Myocyte (in vitro differentiated cells): ENCODE data around the gene FES. TPM values are rescaled to one million over a fixed set of nuclear protein-coding genes. Genes with fewer than 3 reads are reported as not detected.
"Not testable (repeated sequence)": the region's sequence is repeated elsewhere in the genome, so short reads cannot be mapped to it uniquely, and the experiment has no call there.

Experiments
- DNase-seq: peaks from one replicate; pipeline ENCODE4 v3.0.0-alpha.2; 2012; ENCODE audit warnings: low read depth
- total RNA-seq: library from RNA; depleted of rRNA; stranded (reverse); fragments of >200 nt; gene quantifications from 2 replicates; pipeline ENCODE4 v1.2.3, GENCODE V29; 2014

FES gene
- total RNA-seq, 1 donor from 2014 or later: 0.43 TPM

DNA sequence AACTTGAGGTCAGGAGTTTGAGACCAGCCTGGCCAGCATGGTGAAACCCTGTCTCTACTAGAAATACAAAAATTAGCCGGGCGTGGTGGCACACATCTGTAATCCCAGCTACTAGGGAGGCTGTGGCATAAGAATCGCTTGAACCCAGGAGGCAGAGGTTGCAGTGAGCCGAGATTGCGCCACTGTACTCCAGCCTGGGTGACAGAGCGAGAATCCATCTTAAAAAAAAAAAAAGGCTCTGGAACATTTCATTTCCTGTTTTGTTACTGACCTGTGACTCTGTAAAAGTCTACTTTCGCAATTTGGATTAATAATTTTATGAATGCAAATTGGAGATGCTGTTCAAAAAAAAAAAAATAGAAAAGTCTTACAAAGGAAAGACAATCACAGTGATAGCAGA, 43.8 kb downstream of the FES start:
- not testable (repeated sequence) for DNase-seq

DNA sequence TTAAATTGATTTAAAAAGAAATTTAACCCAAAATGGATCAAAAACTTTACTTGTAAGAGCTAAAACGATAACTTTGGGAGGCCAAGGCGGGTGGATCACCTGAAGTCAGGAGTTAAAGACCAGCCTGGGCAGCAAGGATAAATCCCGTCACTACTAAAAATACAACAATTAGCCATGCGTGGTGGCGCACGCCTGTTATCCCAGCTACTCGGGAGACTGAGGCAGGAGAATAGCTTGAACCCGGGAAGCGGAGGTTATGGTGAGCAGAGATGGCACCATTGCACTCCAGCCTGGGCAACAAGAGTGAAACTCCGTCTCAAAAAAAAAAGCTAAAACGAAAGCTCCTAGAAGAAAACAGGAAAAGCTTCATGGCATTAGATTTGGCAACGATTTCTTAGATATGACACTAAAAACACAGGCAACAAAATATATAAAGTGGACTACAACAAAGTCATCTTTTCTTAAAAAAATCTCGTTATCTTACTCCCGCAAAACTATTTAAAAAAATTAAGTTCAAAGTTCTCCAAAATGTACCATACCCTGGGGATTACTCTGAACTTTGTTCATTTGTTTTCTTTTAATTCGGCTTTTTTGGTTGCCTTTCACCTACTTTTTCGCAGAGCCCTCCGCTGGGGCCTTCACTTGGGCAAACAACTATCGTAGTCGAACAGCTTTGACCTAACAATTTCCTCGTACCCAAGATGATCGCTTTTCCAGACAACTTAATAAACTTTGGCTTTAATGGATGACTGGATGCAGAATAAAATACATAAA, 45.1 kb downstream of the FES start:
- no peak for DNase-seq

DNA sequence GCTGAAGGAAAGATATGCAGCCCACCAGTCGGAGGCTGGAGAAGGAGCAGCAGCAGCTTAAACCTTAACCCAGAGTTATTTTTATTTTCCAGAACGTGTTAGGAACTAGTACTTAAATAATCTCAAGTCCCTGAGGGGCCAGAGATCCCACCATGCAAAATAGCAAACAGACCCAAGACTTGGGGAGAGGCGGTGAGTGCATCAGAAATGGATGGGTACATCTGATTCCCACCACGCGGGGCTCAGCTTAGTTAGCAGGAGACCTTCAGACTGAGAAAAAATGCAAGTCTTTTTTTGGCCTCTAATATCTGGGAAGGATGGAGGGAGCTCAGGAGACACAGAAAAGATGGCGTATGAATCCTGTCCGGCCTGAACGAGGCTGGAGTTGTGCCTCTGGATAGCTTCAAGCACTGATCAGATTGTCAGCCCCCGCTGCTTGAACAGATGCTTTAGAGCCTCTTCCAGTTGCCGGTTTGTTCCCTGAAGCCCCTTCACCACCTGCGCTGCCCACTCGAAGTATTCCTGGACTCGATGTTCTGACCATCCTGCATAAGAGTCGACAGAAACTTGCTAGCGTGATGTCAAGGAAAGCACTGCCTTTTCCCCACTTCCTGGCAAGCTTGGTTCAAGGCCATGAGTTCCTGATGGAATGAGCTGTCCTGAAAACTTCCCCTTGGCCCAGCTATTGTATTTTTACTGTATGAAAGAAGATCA, 46.7 kb downstream of the FES start:
- no peak for DNase-seq

DNA sequence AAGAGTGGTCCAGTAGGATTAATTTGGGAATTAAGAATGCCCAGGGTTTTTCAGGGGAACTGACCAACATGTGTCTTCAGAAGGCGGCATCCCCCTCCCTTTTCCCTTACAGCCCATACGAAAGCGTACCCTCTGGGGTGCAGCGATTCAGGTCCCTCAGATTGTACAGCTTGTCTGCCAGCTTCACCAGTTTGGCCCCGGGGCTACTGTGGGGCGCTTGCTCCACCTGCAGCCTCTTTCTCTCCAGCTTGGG, 47.2 kb downstream of the FES start:
- no peak for DNase-seq

DNA sequence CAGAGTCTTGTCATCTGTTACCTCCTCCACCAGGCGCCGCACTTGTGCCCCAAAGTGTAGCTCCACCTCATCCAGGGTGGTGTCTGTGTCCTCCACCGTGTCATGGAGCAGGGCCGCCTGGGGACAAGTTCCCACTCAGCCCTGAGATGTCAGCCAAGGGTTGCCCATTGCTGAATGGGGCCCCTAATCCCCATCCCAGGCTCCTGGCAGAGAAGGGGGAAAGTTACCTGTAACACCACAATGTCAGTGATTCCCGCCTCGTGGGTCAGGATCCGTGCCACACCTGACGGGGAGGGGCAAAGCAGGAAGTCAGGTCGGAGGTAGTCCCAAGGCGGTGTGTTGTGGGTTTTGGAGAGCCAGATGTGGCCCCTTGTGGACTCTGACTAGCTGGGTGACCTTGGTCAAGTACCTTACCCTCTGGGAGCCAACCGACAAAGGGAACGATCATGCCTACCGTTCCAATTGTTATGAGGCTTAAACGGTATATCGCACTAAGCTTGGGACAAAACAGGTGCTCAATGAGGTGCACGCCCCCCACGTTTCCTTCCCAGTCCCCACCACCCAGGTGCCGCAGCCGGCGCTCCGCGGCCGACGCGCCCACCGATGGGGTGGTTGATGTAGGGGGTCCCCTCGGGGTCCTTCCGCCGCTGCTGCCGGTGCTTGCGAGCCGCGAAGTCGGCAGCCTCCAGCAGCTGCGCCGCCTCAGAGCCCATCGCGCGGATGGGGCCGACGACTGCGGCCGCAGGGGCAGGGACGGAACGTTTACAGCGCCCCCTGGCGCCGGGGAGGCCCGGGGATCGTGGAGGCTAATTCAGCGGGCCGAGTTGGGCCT, 47.7 kb downstream of the FES start, which contains the start of gene HDDC3:
Gene HDDC3 (minus strand): TSS at position 722 of the 832 bp plus-strand sequence. CDS start 9 bp downstream, at position 713.
- DNase-seq: peak; percentile 92

DNA sequence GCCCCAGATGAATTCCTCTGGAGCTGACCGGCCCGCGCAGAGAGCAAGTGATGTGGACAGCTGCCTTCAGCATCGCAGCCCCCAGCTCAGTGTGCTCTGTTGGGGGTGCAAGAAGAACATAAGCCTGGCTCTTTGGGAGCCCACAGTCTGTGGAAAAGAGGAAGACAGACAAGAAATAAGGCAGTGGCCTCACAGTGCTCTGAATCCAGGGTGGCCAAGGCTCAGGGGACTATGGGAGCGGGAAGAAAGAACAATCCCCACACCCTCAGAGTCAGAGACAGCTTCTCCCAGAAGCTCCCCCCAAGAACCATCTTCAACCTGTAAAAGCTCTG, 48.3 kb downstream of the FES start:
- DNase-seq: no peak

DNA sequence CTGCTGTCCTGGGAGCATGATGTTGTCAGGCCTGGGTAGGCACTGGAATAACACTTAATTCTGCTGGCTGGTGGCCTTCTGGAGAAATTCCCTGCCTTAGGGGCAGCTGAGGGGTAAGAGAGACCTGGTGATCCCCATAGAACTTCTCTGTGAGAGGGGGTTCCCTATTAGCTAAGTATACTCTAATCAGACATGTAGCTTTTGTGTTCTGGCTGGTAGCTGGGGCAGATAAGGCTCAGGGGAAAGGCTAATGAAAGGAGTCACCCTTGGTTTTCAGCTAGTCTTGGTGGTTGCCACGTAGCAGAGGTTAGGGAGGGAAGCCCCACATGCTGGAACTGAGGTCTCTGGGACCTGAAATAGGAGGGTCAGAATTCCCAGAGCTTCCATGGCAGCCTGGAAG, 49.0 kb downstream of the FES start:
- no peak for DNase-seq

DNA sequence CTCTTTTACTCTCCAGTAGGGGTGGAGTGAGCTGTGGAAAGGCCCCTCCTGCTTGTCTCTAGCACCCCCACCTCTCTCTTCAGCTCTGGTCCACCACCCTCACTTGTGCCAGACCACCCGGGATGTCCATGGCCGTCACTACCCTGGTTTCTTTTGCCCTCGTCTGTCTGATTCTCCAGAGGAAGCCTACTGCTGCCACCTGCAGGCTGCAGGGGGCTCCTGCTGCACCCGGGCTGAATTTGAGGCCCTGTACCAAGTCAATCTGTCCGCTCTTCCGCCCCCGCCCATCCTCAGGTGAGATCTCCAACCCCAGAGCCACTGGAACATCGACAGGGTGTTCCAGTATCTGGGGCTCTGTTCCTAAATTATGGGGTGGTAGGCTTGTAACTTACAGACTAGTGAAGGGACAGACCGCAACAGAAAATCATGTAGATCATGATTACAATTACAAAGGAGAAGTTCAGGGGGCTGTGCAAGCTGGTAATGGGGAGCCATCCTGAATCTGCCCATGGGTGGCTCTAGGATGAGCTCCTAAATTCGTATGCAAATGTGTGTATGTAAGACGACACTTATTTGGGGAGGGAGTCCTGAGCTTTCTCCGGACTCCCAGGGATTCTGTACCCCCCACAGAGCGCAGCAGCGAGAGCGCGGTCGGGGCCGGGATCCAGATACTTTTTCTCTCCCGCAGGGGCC, 50.1 kb downstream of the FES start:
- DNase-seq: peak; percentile 87

DNA sequence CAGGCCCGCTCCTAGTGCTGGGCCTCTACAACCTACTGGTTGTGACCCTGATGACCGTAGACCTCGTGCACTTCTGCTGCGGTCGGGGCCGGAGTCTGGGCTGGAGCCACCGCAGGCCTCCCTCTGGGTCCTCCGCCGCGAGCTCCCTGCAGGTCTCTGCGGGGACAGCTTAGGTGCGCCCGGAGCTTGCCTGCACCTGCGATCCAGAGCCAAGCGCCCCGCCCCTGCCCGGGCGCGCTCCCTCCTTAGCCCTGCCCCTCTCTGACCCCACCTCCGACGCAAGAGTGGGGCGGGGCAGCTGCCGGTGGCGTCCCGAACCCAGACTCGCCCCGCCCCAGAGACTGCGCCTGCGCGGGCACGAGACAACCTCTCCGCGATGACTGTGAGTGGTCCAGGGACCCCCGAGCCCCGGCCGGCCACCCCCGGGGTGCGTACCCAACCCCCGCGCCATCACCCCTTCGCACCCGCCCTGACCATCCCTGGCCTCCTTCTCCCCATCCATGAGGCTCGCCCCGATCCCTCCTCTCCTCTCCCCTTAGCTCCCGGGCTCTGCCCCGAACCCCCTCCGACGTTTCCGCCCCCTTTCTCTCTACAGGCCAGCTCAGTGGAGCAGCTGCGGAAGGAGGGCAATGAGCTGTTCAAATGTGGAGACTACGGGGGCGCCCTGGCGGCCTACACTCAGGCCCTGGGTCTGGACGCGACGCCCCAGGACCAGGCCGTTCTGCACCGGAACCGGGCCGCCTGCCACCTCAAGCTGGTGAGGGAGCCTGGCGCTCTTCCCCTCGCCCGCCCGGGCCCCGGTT, 50.8 kb downstream of the FES start, which contains the start of gene UNC45A:
Gene UNC45A (plus strand): TSS at position 337 of the 803 bp plus-strand sequence. CDS start 40 bp downstream, at position 377.
- DNase-seq: peak; percentile 89

DNA sequence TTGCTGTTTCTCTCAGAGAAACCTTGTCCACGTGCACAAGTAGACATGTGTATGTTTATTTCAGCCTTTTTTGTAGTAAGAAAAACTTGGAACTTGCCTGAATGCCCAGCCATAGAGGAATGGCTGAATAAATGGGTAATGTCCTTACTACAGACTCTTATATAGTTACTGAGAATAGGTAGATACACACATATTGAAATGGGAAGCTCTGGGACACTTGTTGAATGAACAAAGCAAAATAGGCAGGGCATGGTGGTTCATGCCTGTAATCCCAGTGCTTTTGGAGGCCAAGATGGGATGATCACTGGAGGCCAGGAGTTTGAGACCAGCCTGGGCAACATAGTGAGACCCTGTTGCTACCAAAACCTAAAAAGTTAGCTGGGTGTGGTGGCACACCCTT, 52.5 kb downstream of the FES start:
- DNase-seq: no peak

DNA sequence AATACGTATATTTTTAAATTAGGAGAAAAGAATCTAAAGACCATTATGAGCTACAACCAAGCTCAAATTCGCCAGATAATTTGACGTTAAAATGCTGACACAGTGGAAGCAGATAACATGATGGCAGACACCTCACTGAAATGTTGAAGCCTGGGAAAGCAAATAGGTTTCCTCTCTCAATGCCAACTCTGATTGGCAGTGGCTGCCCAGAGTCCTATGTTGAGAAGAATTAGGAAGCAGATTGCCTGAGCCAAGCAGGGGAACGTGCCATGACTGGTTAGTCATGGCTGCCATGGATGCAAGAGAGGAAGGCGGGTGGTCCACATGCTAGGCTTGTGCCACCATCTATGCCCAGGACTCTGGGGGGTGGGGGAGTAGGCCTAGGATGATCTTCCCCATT, 54.0 kb downstream of the FES start:
- DNase-seq: no peak

DNA sequence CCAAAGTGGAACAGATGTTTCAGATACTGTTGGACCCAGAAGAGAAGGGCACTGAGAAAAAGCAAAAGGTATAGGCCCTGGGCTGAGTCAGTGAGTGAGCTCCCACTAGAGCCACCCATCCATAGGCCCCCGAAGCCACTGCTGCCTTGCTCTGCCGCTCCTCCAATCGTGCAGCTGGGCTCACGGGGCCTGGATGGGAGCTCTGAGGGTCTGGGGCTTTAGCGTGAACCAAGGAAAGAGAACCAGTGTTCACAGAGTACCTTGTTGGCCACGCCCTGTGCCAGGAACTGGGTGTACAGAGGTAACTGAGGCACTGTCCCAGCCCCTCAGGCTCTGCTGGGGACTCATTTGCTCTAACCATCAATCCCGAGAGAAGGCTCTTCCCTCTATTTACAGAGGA, 55.5 kb downstream of the FES start:
- no peak for DNase-seq

DNA sequence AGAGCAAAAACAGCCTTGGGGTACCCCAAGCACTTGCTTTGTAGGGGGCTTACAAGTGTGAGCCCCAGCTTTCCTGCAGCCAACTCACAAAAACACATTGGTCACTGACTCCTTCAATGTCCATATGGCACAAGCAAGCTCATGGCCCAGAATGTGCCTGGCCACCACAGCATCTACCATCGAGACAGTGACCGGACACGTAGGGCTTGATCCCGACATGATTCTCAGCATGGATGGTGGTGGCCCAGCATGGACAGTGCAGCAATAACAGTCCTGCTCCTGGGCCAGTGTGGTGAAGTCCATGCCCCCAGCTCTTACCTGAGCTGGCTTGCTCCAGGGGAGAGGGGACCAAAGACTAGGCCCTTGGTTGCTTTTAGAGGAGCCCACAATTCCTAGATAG, 56.7 kb downstream of the FES start:
- DNase-seq: no peak

DNA sequence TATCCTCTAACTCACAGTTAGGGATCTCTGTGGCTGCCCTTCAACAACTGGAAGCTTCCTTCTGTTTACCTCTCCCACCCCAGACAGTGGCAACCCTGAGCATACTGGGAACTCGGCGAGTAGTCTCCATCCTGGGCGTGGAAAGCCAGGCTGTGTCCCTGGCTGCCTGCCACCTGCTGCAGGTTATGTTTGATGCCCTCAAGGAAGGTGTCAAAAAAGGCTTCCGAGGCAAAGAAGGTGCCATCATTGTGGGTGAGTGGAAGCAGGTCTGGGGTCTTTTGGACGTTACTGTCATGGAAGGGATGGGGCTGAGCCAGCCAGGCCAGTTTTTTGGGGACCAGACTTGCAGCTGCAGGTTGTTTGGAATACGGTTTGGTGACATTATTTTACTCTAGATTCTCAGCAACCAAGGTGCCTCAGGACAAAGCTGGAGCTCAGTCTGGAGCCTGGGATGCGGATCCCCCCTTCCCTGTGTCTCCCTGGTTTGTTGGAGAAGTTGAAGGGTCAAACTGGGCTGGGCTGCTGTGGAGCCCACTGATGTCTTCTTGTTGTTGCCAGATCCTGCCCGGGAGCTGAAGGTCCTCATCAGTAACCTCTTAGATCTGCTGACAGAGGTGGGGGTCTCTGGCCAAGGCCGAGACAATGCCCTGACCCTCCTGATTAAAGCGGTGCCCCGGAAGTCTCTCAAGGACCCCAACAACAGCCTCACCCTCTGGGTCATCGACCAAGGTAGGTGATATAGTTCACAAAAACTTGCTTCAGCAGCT, 58.2 kb downstream of the FES start:
- no peak for DNase-seq

DNA sequence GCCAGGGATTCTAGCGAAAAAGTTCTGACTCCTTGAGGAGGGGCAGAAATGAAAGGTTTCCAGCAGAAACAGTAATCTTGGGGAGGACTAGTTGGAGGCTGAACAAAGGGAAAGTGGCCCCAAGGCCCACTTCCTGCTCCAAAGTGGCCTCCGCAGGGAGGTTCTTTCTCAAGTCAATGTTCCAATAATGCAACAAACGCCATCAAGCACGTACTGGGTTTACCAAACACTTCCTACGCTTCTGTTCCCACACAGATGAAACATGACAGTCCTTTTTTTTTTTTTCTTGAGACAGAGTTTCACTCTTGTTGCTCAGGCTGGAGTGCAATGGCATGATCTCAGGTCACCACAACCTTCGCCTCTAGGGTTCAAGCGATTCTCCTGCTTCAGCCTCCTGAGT, 60.8 kb downstream of the FES start:
- DNase-seq: no peak

Other genes with a start within 250 kb of the FES start
- 0.67 and 2.0 TPM in 2 replicates for gene BLM, start 167.2 kb upstream of the FES start, total RNA-seq
- 38.5 and 42.1 TPM in 2 replicates for gene FURIN, start 15.9 kb upstream of the FES start, total RNA-seq
- gene MAN2A2, start 18.8 kb downstream of the FES start, total RNA-seq: 16.8 and 25.9 TPM in 2 replicates
- gene HDDC3, start 48.0 kb downstream of the FES start, total RNA-seq: 8.9 and 11.5 TPM in 2 replicates
- gene UNC45A, start 50.8 kb downstream of the FES start, total RNA-seq: 30.9 and 37.8 TPM in 2 replicates
- gene RCCD1, start 70.4 kb downstream of the FES start, total RNA-seq: 7.4 and 7.8 TPM in 2 replicates
- gene PRC1, start 110.0 kb downstream of the FES start, total RNA-seq: 8.9 and 14.8 TPM in 2 replicates
- 8.3 and 13.4 TPM in 2 replicates for gene VPS33B, start 138.1 kb downstream of the FES start, total RNA-seq
- gene SV2B, start 215.8 kb downstream of the FES start, total RNA-seq: not detected in 2 replicates